Endodermal cell (in vitro differentiated cells): Measurements from ENCODE around the gene CARMIL3. TPM values are rescaled to one million over a fixed set of nuclear protein-coding genes. Genes with fewer than 3 reads are reported as not detected.
A peak's percentile ranks its signal among the peaks of the same experiment; 100 is the strongest.

Experiments used
- DNase-seq: peaks from one replicate; pipeline ENCODE4 v3.0.0-alpha.2; 2017
- H3K27ac ChIP-seq: 2 replicates; pipeline ENCODE4 v1.5.1; 2013; ENCODE audit warnings: mild to moderate bottlenecking, low read depth, low read length, moderate library complexity
- H3K27me3 ChIP-seq: 2 replicates; pipeline ENCODE4 v1.6.1; 2013; ENCODE audit warnings: mild to moderate bottlenecking, low read length, moderate library complexity; ENCODE audit not compliant: insufficient read depth, control insufficient read depth, poor library complexity, severe bottlenecking
- H3K36me3 ChIP-seq: 2 replicates; pipeline ENCODE4 v1.7.0; 2013; ENCODE audit warnings: mild to moderate bottlenecking, low read length, moderate library complexity; ENCODE audit not compliant: control insufficient read depth, insufficient read depth
- H3K4me1 ChIP-seq: one replicate; pipeline ENCODE4 v1.7.0; 2013; ENCODE audit warnings: low read length; ENCODE audit not compliant: control insufficient read depth, insufficient read depth
- H3K4me3 ChIP-seq: 2 replicates; pipeline ENCODE4 v1.5.1; 2013; ENCODE audit warnings: mild to moderate bottlenecking, low read length, moderate library complexity
- H3K9ac ChIP-seq: 2 replicates; pipeline ENCODE4 v1.6.1; 2013; ENCODE audit warnings: mild to moderate bottlenecking, low read length, moderate library complexity; ENCODE audit not compliant: poor library complexity, severe bottlenecking; ENCODE audit errors: extremely low read depth
- H3K9me3 ChIP-seq: 2 replicates; pipeline ENCODE4 v1.6.1; 2013; ENCODE audit warnings: mild to moderate bottlenecking, low read length, moderate library complexity; ENCODE audit not compliant: control insufficient read depth
- H3K27ac Mint-ChIP-seq: 2 replicates; pipeline ENCODE4 v1.8.0; 2020; ENCODE audit warnings: mixed read lengths
- H3K27me3 Mint-ChIP-seq: 2 replicates; pipeline ENCODE4 v1.8.0; 2021; ENCODE audit warnings: mild to moderate bottlenecking, mixed read lengths; ENCODE audit not compliant: insufficient read depth
- H3K36me3 Mint-ChIP-seq: 2 replicates; pipeline ENCODE4 v1.8.0; 2020; ENCODE audit warnings: low read depth, mixed read lengths
- H3K4me1 Mint-ChIP-seq: 2 replicates; pipeline ENCODE4 v1.8.0; 2020; ENCODE audit warnings: mixed read lengths
- H3K4me3 Mint-ChIP-seq: 2 replicates; pipeline ENCODE4 v1.8.0; 2020; ENCODE audit warnings: mild to moderate bottlenecking, moderate library complexity, mixed read lengths
- H3K9me3 Mint-ChIP-seq: 2 replicates; pipeline ENCODE4 v1.8.0; 2020; ENCODE audit warnings: mild to moderate bottlenecking, mixed read lengths
- WGBS, 2 experiments: methylation state at CpG; one replicate each; pipeline versions ENCODE4 v1.1.5 to v1.1.7; 2013; ENCODE audit warnings: missing lambda C conversion rate in 2 of 2, mixed read lengths in 1 of 2; ENCODE audit not compliant: insufficient coverage in 1 of 2, insufficient read length in 1 of 2; 5-methylcytosine and 5-hydroxymethylcytosine counted together
- total RNA-seq, 2 donors: library from RNA; stranded (reverse); fragmentation: NEBNext Ultra II Directional in 1 of 2; extraction: Animal tissue kit (Norgen Biotek cat#: 25700) in 1 of 2; gene quantifications; 2 replicates in 1 of 2; 3 replicates in 1 of 2; pipeline ENCODE4 v1.2.1, GENCODE V29; 2021
- TF ChIP-seq, protein P1 (sequence below): fragments of 200-600 bp; sonication (generic); conservative IDR thresholded peaks from 2 replicates; pipeline ENCODE4 v1.5.0; 2021; ENCODE audit warnings: antibody characterized with exemption, mild to moderate bottlenecking

Gene CARMIL3
- total RNA-seq, 2 donors from 2014 or later: 2.1 to 4.4 TPM

DNA sequence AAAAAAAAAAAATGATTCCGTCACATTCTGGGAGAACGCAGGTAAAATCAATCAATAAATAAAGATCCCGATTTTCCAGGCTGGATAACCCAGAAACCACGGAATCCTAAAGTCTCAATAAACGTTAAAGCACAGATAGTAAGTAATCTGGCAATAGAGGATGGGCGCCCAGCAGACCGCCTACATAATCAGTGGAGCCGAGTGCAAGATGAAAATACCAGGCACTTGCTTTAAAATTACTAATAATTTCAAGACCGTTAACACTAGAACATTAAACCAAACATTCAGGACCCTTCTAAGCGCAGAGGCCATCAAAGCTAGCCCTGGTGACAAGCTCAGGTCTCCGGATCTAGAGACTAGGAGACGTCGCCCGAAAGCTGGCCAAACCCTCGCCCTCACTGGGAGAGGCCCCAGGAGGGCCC is 61.6 kb downstream of the CARMIL3 start:
- Mint-ChIP-seq H3K9me3 (no peaks in the 10 kb centered on the region), H3K4me3 (peak overlapping the region; percentile 87), H3K36me3 (peaks cover 15% of the 10 kb centered on the region), H3K27ac (peak overlapping the region; percentile 99), H3K4me1 (peaks cover 18% of the 10 kb centered on the region), H3K27me3 (no peaks in the 10 kb centered on the region)
- DNase-seq: no peak
- H3K4me3 ChIP-seq: peak overlapping the region; percentile 94
- peaks cover 18% of the 10 kb centered on the region for H3K36me3 ChIP-seq
- TF ChIP-seq, protein P1, sequence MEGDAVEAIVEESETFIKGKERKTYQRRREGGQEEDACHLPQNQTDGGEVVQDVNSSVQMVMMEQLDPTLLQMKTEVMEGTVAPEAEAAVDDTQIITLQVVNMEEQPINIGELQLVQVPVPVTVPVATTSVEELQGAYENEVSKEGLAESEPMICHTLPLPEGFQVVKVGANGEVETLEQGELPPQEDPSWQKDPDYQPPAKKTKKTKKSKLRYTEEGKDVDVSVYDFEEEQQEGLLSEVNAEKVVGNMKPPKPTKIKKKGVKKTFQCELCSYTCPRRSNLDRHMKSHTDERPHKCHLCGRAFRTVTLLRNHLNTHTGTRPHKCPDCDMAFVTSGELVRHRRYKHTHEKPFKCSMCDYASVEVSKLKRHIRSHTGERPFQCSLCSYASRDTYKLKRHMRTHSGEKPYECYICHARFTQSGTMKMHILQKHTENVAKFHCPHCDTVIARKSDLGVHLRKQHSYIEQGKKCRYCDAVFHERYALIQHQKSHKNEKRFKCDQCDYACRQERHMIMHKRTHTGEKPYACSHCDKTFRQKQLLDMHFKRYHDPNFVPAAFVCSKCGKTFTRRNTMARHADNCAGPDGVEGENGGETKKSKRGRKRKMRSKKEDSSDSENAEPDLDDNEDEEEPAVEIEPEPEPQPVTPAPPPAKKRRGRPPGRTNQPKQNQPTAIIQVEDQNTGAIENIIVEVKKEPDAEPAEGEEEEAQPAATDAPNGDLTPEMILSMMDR: no peak
- WGBS, 2 experiments: 18 to 22% methylated on average over 6 to 15 of the region's 15 CpGs
- peak overlapping the region; percentile 90 for H3K27ac ChIP-seq
- H3K4me1 ChIP-seq: no peaks in the 10 kb centered on the region
- no peaks in the 10 kb centered on the region for H3K27me3 ChIP-seq
- H3K9ac ChIP-seq: peak overlapping the region; percentile 78
- no peaks in the 10 kb centered on the region for H3K9me3 ChIP-seq

DNA sequence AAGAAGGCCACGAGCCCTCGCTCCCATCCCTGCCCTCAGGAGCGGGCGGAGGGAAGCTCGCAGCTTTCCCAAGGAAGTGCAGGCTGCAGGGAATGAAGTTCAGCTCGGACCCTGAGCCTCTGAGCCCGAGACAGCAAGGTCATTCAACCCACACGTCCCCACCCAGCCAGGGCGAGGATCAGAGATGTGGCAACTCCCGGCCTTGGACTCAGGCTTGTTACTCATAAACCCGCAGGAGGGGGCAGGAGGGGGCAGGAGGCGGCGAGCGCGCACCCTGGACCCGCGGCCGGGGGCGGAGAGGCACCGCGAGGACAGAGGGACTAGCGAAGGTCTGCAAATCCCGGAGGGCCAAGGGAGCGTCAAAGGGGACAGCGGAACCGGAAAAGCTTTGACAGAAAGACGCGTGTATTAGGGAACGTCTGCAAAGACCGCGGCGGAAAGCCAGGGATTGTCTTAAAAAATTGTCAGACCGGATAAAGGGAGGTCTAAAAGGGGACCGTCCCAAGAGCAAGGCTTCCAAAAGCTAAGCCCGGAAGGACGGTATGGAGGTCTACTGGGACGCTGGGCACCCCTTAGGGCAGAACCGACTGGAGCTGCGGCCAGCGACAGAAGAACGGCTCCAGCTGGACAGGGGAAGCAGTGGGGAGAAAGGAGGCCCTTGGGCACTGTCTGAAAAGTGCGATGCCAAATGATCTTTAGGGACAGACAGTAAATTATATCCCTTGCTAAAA is 62.2 kb downstream of the CARMIL3 start:
- Histone ChIP-seq H3K27me3 (no peaks in the 10 kb centered on the region), H3K9ac (peak overlapping the region; percentile 78), H3K27ac (peak overlapping the region; percentile 90), H3K4me1 (no peaks in the 10 kb centered on the region), H3K9me3 (no peaks in the 10 kb centered on the region), H3K36me3 (peaks cover 24% of the 10 kb centered on the region), H3K4me3 (peak overlapping the region; percentile 94)
- Mint-ChIP-seq H3K27me3 (no peaks in the 10 kb centered on the region), H3K4me1 (peaks cover 16% of the 10 kb centered on the region), H3K9me3 (no peaks in the 10 kb centered on the region), H3K4me3 (peak overlapping the region; percentile 87), H3K36me3 (peaks cover 21% of the 10 kb centered on the region), H3K27ac (peak overlapping the region; percentile 99)
- TF ChIP-seq, protein P1: no peak
- WGBS, 2 experiments: 0% methylated on average over 24 to 42 of the region's 42 CpGs
- DNase-seq: peak; percentile 94

DNA sequence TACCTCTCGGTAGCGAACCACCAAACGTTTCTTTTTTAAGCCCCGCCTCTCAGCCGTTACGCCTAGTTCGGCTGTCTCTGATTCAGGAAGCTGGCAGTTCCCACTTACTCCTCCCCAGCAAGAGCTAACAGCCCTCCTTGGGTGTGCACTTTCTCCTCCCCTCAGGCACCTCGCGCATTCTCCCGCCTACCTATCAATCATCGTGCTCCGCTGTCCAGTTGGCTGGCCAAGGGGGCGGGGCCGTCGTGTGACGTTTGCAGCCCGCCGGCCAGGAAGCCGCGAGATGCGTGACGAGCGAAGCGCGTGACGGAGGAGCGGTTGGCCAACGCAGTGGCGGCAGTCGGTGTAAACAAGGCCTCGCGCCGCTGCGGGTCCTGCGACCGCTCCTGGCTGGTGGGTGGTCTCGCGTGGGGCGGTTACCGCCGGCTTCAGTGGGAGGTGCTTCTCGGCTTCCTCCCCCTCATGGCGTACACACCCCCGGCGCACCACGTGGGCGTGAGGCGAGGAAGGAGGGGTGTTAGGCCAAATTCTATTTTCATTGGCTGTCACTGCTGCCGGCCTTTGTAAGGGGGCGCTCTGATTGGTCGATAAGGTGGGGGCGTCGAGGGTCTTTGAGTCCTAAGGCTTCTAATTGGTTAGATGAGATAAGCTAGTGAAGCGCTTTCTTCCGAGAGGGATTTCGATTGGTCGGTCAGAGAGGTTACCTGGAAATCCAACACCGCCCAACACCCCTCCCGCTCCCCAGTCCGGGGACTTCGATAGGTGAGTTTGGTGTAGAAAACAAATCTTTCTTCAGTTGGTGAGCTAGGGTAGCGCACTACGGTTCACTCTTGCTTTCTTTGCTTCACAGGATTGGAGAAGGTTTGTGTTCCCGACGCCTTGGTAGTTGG is 63.0 kb downstream of the CARMIL3 start, which contains the start of the genes DCAF11 and NRL:
TSS of gene DCAF11 (plus strand) at position 246 of the 890 bp plus-strand sequence. CDS start 818 bp downstream, outside the sequence.
TSS of gene NRL (minus strand) at position 418 of the 890 bp plus-strand sequence. CDS start 32,101 bp downstream, outside the sequence.
- Histone ChIP-seq H3K4me3 (peak within 1 kb of the TSS; percentile 94), H3K9ac (peak within 1 kb of the TSS; percentile 78), H3K4me1 (no peaks in the 10 kb centered on the region), H3K9me3 (no peaks in the 10 kb centered on the region), H3K27me3 (no peaks in the 10 kb centered on the region), H3K27ac (peak within 1 kb of the TSS; percentile 90), H3K36me3 (peaks cover 32% of the 10 kb centered on the region)
- WGBS, 2 experiments: 0% methylated on average over 17 to 65 of the region's 65 CpGs
- TF ChIP-seq, protein P1: no peak
- Mint-ChIP-seq H3K4me1 (peaks cover 15% of the 10 kb centered on the region), H3K36me3 (peaks cover 28% of the 10 kb centered on the region), H3K4me3 (peak within 1 kb of the TSS; percentile 87), H3K9me3 (no peaks in the 10 kb centered on the region), H3K27me3 (no peaks in the 10 kb centered on the region), H3K27ac (peak within 1 kb of the TSS; percentile 99)
- DNase-seq: peak; percentile 99
